KMS-11 (cell line): Measurements from ENCODE around the gene KCTD13.

Source experiments
- H2AFZ ChIP-seq: fragments of 200-600 bp; sonication (generic); 2 replicates; pipeline ENCODE4 v1.6.1; 2016; ENCODE audit warnings: antibody characterized with exemption, mixed run types, low read depth
- H3K27ac ChIP-seq: fragments of 200-600 bp; sonication (generic); 2 replicates; pipeline ENCODE4 v1.6.1; 2016; ENCODE audit warnings: mild to moderate bottlenecking, mixed run types
- H3K27me3 ChIP-seq: fragments of 200-600 bp; sonication (generic); 2 replicates; pipeline ENCODE4 v1.6.1; 2017; ENCODE audit warnings: mild to moderate bottlenecking, low read depth, mixed run types, moderate library complexity; ENCODE audit not compliant: insufficient read depth
- H3K36me3 ChIP-seq: fragments of 200-600 bp; sonication (generic); 2 replicates; pipeline ENCODE4 v1.6.1; 2017; ENCODE audit warnings: mild to moderate bottlenecking, mixed run types; ENCODE audit not compliant: insufficient read depth
- H3K4me1 ChIP-seq: fragments of 200-600 bp; sonication (generic); 2 replicates; pipeline ENCODE4 v1.6.1; 2016; ENCODE audit warnings: mild to moderate bottlenecking, low read depth, mixed run types; ENCODE audit not compliant: poor library complexity, severe bottlenecking
- H3K4me2 ChIP-seq: fragments of 200-600 bp; sonication (generic); 2 replicates; pipeline ENCODE4 v1.7.0; 2016; ENCODE audit warnings: mild to moderate bottlenecking, mixed run types
- H3K4me3 ChIP-seq: fragments of 200-600 bp; sonication (generic); IDR thresholded peaks from 2 replicates; pipeline ENCODE4 v1.6.1; 2017; ENCODE audit warnings: low read depth, low read length, mixed read lengths; ENCODE audit not compliant: insufficient read depth
- H3K79me2 ChIP-seq: fragments of 200-600 bp; sonication (generic); 2 replicates; pipeline ENCODE4 v1.6.1; 2016; ENCODE audit warnings: low read depth, mixed run types; ENCODE audit not compliant: insufficient read depth
- H3K9ac ChIP-seq: fragments of 200-600 bp; sonication (generic); 2 replicates; pipeline ENCODE4 v1.6.1; 2016; ENCODE audit warnings: mild to moderate bottlenecking, mixed run types
- H4K20me1 ChIP-seq: fragments of 200-600 bp; sonication (generic); 2 replicates; pipeline ENCODE4 v1.6.1; 2016; ENCODE audit warnings: mild to moderate bottlenecking, mixed run types; ENCODE audit not compliant: insufficient read depth
- TF ChIP-seq, protein P1 (sequence below): fragments of 200-600 bp; sonication (generic); conservative IDR thresholded peaks from 2 replicates; pipeline ENCODE4 v1.6.1; 2017; ENCODE audit warnings: low read depth, mild to moderate bottlenecking, antibody characterized with exemption, low read length, moderate library complexity, mixed read lengths

The KCTD13 gene

GRCh38 chr16:29973384-29974246 lies 47.6 kb upstream of the KCTD13 start, which contains the start of gene TAOK2:
TSS of gene TAOK2 (plus strand) at chr16:29973868. CDS start at chr16:29977773, 3,905 bp downstream.
- peaks cover 25% of the 10 kb centered on the region for H3K79me2 ChIP-seq
- no peaks in the 10 kb centered on the region for H4K20me1 ChIP-seq
- H3K27me3 ChIP-seq = no peaks in the 10 kb centered on the region
- TF ChIP-seq, protein P1, sequence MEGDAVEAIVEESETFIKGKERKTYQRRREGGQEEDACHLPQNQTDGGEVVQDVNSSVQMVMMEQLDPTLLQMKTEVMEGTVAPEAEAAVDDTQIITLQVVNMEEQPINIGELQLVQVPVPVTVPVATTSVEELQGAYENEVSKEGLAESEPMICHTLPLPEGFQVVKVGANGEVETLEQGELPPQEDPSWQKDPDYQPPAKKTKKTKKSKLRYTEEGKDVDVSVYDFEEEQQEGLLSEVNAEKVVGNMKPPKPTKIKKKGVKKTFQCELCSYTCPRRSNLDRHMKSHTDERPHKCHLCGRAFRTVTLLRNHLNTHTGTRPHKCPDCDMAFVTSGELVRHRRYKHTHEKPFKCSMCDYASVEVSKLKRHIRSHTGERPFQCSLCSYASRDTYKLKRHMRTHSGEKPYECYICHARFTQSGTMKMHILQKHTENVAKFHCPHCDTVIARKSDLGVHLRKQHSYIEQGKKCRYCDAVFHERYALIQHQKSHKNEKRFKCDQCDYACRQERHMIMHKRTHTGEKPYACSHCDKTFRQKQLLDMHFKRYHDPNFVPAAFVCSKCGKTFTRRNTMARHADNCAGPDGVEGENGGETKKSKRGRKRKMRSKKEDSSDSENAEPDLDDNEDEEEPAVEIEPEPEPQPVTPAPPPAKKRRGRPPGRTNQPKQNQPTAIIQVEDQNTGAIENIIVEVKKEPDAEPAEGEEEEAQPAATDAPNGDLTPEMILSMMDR = no peak
- H3K4me2 ChIP-seq = peak within 1 kb of the TSS; percentile 100
- H3K36me3 ChIP-seq = no peaks in the 10 kb centered on the region; the same call in 1 of the 2 replicates
- H3K9ac ChIP-seq = peak within 1 kb of the TSS; percentile 59
- peak within 1 kb of the TSS; percentile 0; the same call in 1 of the 2 replicates for H3K27ac ChIP-seq
- peak within 1 kb of the TSS; percentile 69 for H2AFZ ChIP-seq
- H3K4me1 ChIP-seq = peaks cover 22% of the 10 kb centered on the region
- no peak within 1 kb of the TSS for H3K4me3 ChIP-seq

GRCh38 chr16:29972992-29973383 lies 47.0 kb upstream of the KCTD13 start:
- peaks cover 25% of the 10 kb centered on the region for H3K79me2 ChIP-seq
- no peaks in the 10 kb centered on the region for H3K36me3 ChIP-seq
- H3K4me3 ChIP-seq = no peak overlapping the region
- no peaks in the 10 kb centered on the region for H3K27me3 ChIP-seq
- H3K4me2 ChIP-seq = peak overlapping the region; percentile 14; the same call in 1 of the 2 replicates
- peak overlapping the region; percentile 69 for H2AFZ ChIP-seq
- no peaks in the 10 kb centered on the region for H4K20me1 ChIP-seq
- H3K27ac ChIP-seq = no peak overlapping the region
- TF ChIP-seq, protein P1 = no peak
- H3K9ac ChIP-seq = no peak overlapping the region
- peaks cover 22% of the 10 kb centered on the region for H3K4me1 ChIP-seq

DNA sequence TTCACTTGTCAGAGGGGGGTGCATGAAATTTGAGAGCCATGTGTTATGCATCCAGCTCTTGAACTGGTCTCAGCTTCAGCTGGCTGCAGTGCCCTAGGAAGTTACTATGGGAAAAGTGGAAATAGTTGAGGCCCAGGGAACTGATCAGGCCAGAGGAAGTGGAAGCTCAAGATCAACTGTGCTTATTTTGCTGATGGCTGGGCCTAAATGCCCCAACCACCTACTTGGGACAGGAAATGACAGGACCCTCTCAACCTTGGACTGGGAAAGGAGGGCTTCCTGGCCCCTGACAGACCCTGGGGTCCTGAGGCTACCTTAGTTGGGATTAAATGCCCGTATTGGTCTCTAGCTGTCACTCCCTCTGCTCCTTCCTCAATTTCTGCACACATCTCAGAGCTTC lies 46.5 kb upstream of the KCTD13 start:
- TF ChIP-seq, protein P1 = no peak
- Histone ChIP-seq H3K79me2 (peaks cover 25% of the 10 kb centered on the region), H4K20me1 (no peaks in the 10 kb centered on the region), H3K9ac (no peak overlapping the region), H3K4me2 (no peak overlapping the region), H3K4me1 (peaks cover 22% of the 10 kb centered on the region), H3K27ac (no peak overlapping the region), H3K4me3 (no peak overlapping the region), H2AFZ (peak overlapping the region; percentile 69; the same call in 1 of the 2 replicates), H3K36me3 (no peaks in the 10 kb centered on the region), H3K27me3 (no peaks in the 10 kb centered on the region)

DNA sequence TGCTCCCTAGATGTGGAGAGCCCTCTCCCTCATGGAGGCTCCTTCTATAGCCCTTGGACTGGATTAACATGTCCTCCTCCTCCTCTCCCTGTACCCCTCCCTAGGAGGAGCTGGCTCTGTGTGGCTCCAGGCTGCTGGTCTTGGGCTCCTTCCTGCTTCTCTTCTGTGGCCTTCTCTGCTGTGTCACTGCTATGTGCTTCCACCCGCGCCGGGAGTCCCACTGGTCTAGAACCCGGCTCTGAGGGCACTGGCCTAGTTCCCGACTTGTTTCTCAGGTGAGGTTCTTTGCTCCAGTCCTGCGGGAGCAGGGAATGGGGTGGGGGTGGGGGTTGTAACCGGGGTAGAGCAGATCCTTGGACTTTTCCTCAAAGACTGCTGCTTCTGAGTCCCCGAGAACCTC lies 45.3 kb upstream of the KCTD13 start:
- peaks cover 25% of the 10 kb centered on the region for H3K79me2 ChIP-seq
- H3K27ac ChIP-seq = no peak overlapping the region
- H3K36me3 ChIP-seq = no peaks in the 10 kb centered on the region
- H4K20me1 ChIP-seq = no peaks in the 10 kb centered on the region
- H3K4me1 ChIP-seq = peaks cover 20% of the 10 kb centered on the region
- no peaks in the 10 kb centered on the region for H3K27me3 ChIP-seq
- H3K9ac ChIP-seq = no peak overlapping the region
- no peak overlapping the region for H2AFZ ChIP-seq
- TF ChIP-seq, protein P1 = no peak
- no peak overlapping the region for H3K4me2 ChIP-seq
- no peak overlapping the region for H3K4me3 ChIP-seq
